ENCODE results near the gene NKAIN1.

GRCh38 chr1:31230378-31230777 lies 9.3 kb downstream of the NKAIN1 start:
- TF ChIP-seq POLR2A (IDR thresholded peaks at IDR 0.05) (no peak), CTCF (IDR thresholded peaks at IDR 0.05) (no peak), EP300 (IDR thresholded peaks at IDR 0.05) (no peak)

Data from ovary (tissue), 3 donors.